Measurements from ENCODE around the gene TMEM182.

DNA sequence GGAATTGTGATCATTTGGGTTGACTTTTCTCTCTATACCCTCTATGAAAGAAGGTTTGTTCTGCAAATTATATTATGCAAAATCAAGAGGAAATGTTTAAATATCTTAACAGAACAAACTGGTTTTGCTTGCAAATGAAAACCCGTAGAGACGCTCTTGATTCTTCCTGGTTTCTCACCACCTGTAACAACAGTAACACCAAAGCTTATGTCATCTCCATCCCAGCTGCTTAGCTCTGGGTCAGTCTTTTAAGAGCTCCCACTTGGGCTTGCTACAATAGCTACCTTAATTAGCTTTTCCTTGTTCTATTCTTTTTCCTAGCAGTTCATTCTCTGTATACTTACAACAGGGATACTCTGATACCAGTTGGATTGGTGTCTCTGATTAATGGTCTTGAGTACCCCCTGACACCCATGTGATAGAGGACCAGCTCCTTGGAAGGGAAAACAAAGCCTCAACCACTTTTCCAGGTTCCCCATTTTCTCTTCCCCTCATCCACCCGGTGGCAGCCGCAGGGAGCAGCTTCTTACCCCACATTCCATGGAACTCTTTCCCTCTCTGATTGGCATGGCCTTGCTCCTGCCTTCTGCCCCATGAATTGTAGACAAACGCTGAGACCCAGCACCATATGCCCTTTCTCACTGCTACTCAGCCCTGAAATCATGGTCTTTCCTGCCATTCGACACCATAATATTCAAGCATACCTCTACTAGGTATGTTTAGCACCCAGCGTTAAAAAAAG lies 27.7 kb downstream of the TMEM182 start:
- TF ChIP-seq, protein P1, sequence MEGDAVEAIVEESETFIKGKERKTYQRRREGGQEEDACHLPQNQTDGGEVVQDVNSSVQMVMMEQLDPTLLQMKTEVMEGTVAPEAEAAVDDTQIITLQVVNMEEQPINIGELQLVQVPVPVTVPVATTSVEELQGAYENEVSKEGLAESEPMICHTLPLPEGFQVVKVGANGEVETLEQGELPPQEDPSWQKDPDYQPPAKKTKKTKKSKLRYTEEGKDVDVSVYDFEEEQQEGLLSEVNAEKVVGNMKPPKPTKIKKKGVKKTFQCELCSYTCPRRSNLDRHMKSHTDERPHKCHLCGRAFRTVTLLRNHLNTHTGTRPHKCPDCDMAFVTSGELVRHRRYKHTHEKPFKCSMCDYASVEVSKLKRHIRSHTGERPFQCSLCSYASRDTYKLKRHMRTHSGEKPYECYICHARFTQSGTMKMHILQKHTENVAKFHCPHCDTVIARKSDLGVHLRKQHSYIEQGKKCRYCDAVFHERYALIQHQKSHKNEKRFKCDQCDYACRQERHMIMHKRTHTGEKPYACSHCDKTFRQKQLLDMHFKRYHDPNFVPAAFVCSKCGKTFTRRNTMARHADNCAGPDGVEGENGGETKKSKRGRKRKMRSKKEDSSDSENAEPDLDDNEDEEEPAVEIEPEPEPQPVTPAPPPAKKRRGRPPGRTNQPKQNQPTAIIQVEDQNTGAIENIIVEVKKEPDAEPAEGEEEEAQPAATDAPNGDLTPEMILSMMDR (IDR thresholded peaks at IDR 0.05): no peak
- no peak for TF ChIP-seq POLR2AphosphoS5 (IDR thresholded peaks at IDR 0.05)
